HCT116 (cell line): ENCODE data around the gene ATP8A2.

Source experiments
- ATF3 ChIP-seq: IDR thresholded peaks from 2 replicates; pipeline ENCODE4 v1.6.1; 2012
- CEBPB ChIP-seq: IDR thresholded peaks from 2 replicates; pipeline ENCODE4 v1.6.1; 2012; ENCODE audit warnings: low read depth
- EGR1 ChIP-seq: IDR thresholded peaks from 2 replicates; pipeline ENCODE4 v1.6.1; 2012; ENCODE audit warnings: low read depth
- EZH2 ChIP-seq: fragments of 200-600 bp; sonication (generic); IDR thresholded peaks from 2 replicates; pipeline ENCODE4 v1.6.1; 2017; ENCODE audit warnings: antibody characterized with exemption, mixed run types
- EZH2phosphoT487 ChIP-seq: fragments of 200-600 bp; IDR thresholded peaks from 2 replicates; pipeline ENCODE4 v1.6.1; 2018; ENCODE audit warnings: antibody characterized with exemption, borderline replicate concordance
- FOSL1 ChIP-seq: IDR thresholded peaks from 2 replicates; pipeline ENCODE4 v1.6.1; 2012; ENCODE audit warnings: low read depth
- JUND ChIP-seq: IDR thresholded peaks from 2 replicates; pipeline ENCODE4 v1.6.1; 2012
- POLR2A ChIP-seq: IDR thresholded peaks from 2 replicates; pipeline ENCODE4 v1.7.0; 2011; ENCODE audit warnings: borderline replicate concordance; ENCODE audit not compliant: insufficient read depth, insufficient read length; ENCODE audit errors: extremely low read depth
- POLR2AphosphoS5 ChIP-seq: IDR thresholded peaks from 2 replicates; pipeline ENCODE4 v1.6.1; 2011; ENCODE audit warnings: mild to moderate bottlenecking, low read depth, low read length, moderate library complexity
- RAD21 ChIP-seq: IDR thresholded peaks from 2 replicates; pipeline ENCODE4 v1.6.1; 2012; ENCODE audit warnings: low read depth, mild to moderate bottlenecking
- REST ChIP-seq: IDR thresholded peaks from 2 replicates; pipeline ENCODE4 v1.6.1; 2012; ENCODE audit warnings: low read depth
- SP1 ChIP-seq: IDR thresholded peaks from 2 replicates; pipeline ENCODE4 v1.6.1; 2012; ENCODE audit warnings: low read depth
- SRF ChIP-seq: IDR thresholded peaks from 2 replicates; pipeline ENCODE4 v1.6.1; 2012; ENCODE audit warnings: low read depth
- TF ChIP-seq, protein P1 (sequence below), 3 experiments: fragments of 200-600 bp in 1 of 3; sonication (generic) in 1 of 3; IDR thresholded peaks in 2 of 3; conservative IDR thresholded peaks in 1 of 3; 2 replicates each; pipeline ENCODE4 v1.5.1; 2012 to 2017; ENCODE audit warnings: low read depth in 2 of 3, low read length in 2 of 3, antibody characterized with exemption in 1 of 3, borderline replicate concordance in 1 of 3, control low read depth in 1 of 3, mild to moderate bottlenecking in 1 of 3, mixed read lengths in 1 of 3, mixed run types in 1 of 3, moderate library complexity in 1 of 3; ENCODE audit not compliant: insufficient read depth in 1 of 3

- no peak for TF ChIP-seq EZH2
- no peak for TF ChIP-seq EGR1
- TF ChIP-seq POLR2AphosphoS5 = no peak
- TF ChIP-seq, protein P1, sequence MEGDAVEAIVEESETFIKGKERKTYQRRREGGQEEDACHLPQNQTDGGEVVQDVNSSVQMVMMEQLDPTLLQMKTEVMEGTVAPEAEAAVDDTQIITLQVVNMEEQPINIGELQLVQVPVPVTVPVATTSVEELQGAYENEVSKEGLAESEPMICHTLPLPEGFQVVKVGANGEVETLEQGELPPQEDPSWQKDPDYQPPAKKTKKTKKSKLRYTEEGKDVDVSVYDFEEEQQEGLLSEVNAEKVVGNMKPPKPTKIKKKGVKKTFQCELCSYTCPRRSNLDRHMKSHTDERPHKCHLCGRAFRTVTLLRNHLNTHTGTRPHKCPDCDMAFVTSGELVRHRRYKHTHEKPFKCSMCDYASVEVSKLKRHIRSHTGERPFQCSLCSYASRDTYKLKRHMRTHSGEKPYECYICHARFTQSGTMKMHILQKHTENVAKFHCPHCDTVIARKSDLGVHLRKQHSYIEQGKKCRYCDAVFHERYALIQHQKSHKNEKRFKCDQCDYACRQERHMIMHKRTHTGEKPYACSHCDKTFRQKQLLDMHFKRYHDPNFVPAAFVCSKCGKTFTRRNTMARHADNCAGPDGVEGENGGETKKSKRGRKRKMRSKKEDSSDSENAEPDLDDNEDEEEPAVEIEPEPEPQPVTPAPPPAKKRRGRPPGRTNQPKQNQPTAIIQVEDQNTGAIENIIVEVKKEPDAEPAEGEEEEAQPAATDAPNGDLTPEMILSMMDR (IDR thresholded peaks at IDR 0.05 in 2 of 3, conservative IDR thresholded peaks at IDR 0.05 in 1 of 3; ENCODE audit: borderline replicate concordance in 1 of 3, insufficient read depth in 1 of 3, low read depth in 2 of 3, low read length in 2 of 3) = no peak
- TF ChIP-seq FOSL1 = no peak
- no peak for TF ChIP-seq SRF
- no peak for TF ChIP-seq RAD21
- no peak for TF ChIP-seq SP1
- no peak for TF ChIP-seq POLR2A
- TF ChIP-seq JUND = no peak
- no peak for TF ChIP-seq EZH2phosphoT487
- TF ChIP-seq ATF3 = no peak
- no peak for TF ChIP-seq REST
- TF ChIP-seq CEBPB = no peak
These were observed 261.3 kb downstream of the ATP8A2 start for GRCh38 chr13:25633093-25633492.
